GM19238 (cell line): Measurements from ENCODE around the gene FXYD7.
"Not testable (repeated sequence)": the region's sequence is repeated elsewhere in the genome, so short reads cannot be mapped to it uniquely, and the experiment has no call there.

Source experiments
- DNase-seq: peaks from one replicate; pipeline ENCODE4 v3.0.0; 2011; ENCODE audit warnings: low spot score; ENCODE audit not compliant: insufficient read length

The FXYD7 gene

GRCh38 chr19:35144600-35145436 is 1.8 kb downstream of the FXYD7 start:
- no peak for DNase-seq

- DNase-seq = no peak
Observed at GRCh38 chr19:35146746-35147459, 3.8 kb downstream of the FXYD7 start.

GRCh38 chr19:35149463-35149862 is 6.4 kb downstream of the FXYD7 start:
- DNase-seq = no peak

- no peak for DNase-seq
Observed at GRCh38 chr19:35150445-35150844, 7.4 kb downstream of the FXYD7 start.

GRCh38 chr19:35151273-35152065 is 8.4 kb downstream of the FXYD7 start:
- DNase-seq = no peak

- DNase-seq = not testable (repeated sequence)
Observed at GRCh38 chr19:35153129-35153522, 10.1 kb downstream of the FXYD7 start.

- peak; percentile 70 for DNase-seq
Observed at GRCh38 chr19:35153701-35154524, 10.9 kb downstream of the FXYD7 start.

- DNase-seq = peak; percentile 71
Observed at GRCh38 chr19:35154525-35155406, 11.7 kb downstream of the FXYD7 start, which contains the start of gene FXYD5. Gene FXYD5, plus strand, starts transcription at chr19:35154735. Its CDS starts 816 bp downstream, at chr19:35155551.

- DNase-seq = peak; percentile 47
Observed at GRCh38 chr19:35155441-35155840, 12.4 kb downstream of the FXYD7 start.

GRCh38 chr19:35155981-35156672 is 13.1 kb downstream of the FXYD7 start:
- DNase-seq = no peak

GRCh38 chr19:35156673-35157014 is 13.6 kb downstream of the FXYD7 start:
- no peak for DNase-seq

- DNase-seq = no peak
Observed at GRCh38 chr19:35157431-35157830, 14.4 kb downstream of the FXYD7 start.

- DNase-seq = no peak
Observed at GRCh38 chr19:35159606-35160005, 16.6 kb downstream of the FXYD7 start.

- DNase-seq = no peak
Observed at GRCh38 chr19:35160629-35161433, 17.8 kb downstream of the FXYD7 start.

- no peak for DNase-seq
Observed at GRCh38 chr19:35161434-35161743, 18.3 kb downstream of the FXYD7 start.

GRCh38 chr19:35162471-35163326 is 19.6 kb downstream of the FXYD7 start:
- no peak for DNase-seq

GRCh38 chr19:35164418-35164817 is 21.4 kb downstream of the FXYD7 start:
- no peak for DNase-seq
